Glomerular endothelial cell (primary cell): ENCODE results near the gene VCAN. TPM values are rescaled to one million over a fixed set of nuclear protein-coding genes. Genes with fewer than 3 reads are reported as not detected.

Experiments used
- DNase-seq: peaks from one replicate; pipeline ENCODE4 v3.0.0-alpha.2; 2011; ENCODE audit warnings: low read depth, low spot score; ENCODE audit errors: extremely low read depth
- total RNA-seq: library from RNA; depleted of rRNA; stranded (reverse); fragments of >200 nt; gene quantifications from 2 replicates; pipeline ENCODE4 v1.2.3, GENCODE V29; 2015

Gene VCAN
- total RNA-seq, 1 donor from 2014 or later = 70.5 TPM

DNA sequence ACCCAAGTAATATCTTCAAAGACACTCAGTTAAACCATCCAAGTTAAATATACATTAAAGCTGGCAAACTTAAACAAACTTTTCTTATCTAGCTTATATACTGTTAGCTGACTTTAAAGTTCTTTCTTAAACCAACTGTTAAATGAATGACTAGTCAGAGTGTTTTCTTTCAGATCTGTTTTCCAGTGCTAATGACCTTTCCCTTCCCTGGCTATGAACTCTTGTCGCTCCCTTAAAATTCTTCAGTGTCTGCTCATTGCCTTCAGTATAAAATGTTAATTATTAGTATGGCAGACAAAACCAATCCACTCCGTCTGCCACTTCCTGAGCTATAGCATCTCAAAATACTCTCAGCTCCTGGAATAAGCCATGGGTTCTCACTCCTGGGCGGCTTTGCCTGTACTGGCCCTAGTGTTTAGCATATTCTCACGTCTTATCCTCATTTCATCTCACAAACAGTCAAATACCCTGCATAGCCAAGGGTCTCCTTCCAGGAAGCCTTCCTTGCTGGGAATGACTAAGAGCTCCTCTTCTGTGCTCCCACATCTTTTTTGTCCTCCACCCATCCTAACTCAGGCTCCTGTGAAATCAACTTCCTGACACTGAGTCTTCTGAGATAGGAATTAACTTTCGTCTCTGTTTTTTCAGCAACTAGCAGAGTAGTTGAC is 87.7 kb downstream of the VCAN start:
- no peak for DNase-seq

DNA sequence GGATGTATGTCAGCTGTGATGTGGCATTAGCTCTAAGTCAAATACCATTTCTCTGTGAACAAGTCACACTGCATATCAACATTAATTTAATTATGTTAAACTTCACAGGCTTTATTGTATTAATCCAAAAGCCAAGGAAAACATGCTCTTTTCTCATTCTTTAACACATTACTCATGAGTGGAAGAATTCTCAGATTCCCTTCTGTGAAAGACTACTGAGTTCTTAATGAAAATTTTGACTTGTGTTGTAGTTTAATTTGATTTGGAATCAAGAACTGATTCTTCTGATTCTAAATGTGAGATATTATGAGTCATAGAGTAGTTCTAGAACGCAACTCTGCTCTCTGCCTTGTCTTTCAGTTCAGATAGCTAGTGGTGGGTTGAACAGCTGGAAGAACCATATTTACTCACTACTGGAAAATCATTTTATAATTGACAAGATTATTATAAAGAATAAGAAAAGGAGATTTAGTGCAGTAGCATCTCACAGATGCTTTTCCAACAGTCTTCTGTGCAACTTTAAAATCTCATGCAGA is 90.6 kb downstream of the VCAN start:
- no peak for DNase-seq

DNA sequence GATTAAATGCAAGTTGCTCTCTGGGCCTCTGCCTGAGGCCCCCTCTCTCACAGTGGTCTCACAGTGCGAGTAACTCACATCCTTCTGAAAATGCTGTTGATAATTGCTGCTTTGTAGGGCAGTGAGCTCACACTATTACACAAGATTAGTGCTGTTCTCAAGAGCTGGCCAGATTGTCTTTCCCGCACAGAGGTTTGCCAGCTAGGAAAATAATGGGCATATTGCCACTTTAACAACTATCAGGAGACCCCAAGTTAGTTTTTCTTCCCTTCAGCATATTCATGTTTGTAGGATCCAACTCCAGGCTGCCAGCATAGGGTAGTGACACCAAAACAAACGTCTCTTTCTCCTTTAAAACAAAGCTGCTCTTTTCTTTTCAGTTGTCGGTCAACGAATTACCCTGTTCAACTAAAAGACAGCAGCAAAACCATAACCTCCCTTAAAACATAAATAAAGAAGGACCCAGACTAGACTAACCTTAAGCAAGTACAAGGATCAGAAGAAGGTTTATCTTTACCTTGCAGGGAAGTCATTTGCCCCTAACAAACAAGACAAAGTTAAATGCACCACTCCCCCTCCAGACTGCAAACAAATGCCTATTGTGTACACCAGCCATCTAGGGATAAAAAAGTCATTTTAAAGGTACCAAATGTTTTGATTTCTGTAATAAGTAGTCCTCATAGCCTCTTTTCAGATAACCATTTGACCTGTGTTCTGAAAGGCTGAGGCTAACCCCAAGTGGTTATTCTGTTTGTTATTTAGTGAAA is 91.4 kb downstream of the VCAN start:
- no peak for DNase-seq

DNA sequence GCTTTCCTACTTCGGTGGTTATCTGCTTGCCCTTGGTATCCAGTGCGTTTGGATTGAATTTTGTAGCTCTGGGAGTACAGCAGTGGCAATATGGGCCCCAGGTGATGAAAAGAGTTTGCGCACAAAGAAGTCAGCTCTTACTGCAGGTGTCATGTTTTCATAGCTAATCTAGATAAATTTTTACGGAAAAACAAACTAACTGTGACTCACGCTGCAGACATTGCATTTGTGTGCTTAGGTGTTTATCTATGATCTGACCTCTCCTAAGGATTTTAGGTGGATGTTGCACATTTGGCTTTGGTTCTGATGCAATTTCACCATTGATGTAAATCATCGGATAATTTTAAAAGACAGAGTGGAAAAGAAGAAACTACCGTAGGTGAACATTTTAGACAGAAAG is 92.1 kb downstream of the VCAN start:
- DNase-seq = no peak

DNA sequence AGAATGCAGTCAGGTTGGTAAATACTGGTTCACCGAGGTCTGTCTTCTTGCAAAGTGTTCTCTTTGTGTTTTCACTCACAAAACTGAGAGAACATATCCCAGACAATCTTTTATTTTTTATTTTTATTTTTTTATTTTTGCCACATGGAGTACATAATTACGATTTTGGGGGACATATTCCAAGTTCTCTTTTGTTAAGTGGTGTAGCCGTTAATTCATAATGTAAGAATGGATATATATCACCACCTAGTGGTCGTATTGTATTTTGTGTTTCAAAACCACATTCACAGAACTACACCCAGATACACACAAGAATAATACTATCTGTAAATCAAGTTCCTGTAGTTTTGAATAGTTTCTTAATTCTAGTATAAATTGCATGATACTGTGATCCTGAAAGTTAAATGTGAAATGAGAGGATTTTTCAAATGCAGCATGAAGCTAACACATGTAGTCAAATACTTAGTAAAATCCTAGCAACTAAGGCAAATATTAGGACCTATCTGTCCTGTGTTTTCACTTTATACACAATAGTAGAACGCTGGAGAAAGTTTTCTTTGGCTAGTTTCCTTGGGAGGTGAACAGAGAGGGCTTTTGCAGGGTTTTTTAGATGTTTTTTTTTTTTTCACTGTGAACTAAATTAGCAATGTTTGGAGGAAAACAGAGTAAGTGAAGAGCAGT is 92.7 kb downstream of the VCAN start:
- DNase-seq = no peak

DNA sequence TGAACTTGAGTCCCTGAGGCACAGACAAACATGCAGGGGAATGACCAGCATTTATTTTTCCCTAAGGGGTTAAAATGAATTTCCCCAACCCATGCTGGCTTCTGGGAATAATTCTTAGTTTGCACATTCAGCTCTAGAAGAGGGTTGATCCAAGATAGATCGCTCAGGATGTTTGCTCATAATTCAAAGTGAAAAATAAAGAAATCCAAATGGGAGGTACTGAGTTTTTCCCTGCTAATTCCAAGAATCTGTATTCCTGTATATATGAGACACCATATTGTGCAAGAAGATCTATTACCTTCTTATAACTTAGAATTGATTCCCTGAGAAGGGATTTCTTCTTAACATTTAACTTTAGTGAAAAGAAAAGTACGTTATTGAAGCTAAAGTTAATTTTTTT is 96.2 kb downstream of the VCAN start:
- no peak for DNase-seq

DNA sequence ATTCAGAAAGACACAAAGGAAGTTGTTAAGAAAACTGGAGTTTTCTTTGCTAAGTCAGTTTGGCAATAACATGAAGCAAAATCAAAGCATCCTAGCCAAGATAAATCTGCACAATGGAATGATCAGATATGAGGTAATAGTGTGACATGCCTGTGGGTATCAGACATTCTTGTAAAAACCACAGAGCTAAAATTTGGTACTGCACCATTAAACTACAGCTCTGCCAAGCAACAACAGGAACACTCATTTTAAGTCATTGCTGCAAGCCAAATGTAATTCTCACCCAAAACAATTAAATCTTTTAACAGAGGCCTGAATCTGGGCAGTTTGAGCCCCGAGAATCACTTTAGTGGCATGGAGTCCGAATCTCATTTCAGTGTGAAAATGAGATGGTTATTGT is 96.6 kb downstream of the VCAN start:
- no peak for DNase-seq

DNA sequence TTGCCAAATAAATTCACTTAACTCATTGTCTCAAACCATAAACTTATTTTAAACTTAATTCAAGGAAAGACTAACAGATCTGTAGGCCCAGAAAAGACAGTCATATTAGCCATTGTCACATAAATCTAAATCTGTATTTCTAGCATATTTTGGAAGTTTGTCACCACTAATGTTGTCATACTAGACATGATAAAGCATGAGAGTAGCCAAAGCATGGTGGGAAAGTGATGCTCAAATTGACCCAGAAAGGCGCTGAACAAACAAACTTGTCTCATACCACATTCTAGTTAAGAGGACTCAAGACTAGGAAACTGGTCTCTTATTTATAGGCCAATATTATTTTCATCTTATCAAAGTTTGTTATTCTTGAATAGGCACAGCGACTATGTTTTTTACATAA is 99.4 kb downstream of the VCAN start:
- no peak for DNase-seq

DNA sequence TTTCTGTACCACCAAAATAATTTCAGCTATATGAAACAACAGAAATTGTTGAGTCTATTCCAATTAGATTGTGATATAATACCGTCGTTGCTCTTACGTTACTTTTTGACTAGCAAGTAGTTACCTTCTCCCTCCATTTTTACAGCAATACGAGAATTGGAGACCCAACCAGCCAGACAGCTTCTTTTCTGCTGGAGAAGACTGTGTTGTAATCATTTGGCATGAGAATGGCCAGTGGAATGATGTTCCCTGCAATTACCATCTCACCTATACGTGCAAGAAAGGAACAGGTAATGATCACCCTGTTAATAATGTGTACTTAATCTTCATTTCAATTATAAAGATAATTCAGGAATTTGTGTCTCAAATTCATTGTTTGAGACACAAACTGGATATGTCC is 100.7 kb downstream of the VCAN start:
- DNase-seq = no peak

DNA sequence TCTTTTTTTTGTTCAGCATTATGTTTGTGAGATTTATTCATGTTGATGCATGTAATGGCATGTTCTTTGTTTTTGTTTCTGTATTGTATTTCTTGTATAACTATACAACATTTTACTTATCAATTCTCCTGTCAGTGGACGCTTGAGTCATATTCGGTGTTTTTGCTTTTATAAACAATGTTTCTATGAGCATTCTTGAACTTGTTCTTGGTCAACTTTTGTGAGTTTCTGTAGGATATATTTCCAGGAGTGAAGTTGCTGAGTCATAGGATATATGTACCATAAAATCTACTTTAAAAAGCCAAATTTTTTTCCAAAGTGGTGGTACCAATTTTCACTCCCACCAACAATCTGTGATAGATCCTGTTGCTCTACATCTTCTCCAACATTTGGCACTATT is 104.8 kb downstream of the VCAN start:
- DNase-seq = no peak

DNA sequence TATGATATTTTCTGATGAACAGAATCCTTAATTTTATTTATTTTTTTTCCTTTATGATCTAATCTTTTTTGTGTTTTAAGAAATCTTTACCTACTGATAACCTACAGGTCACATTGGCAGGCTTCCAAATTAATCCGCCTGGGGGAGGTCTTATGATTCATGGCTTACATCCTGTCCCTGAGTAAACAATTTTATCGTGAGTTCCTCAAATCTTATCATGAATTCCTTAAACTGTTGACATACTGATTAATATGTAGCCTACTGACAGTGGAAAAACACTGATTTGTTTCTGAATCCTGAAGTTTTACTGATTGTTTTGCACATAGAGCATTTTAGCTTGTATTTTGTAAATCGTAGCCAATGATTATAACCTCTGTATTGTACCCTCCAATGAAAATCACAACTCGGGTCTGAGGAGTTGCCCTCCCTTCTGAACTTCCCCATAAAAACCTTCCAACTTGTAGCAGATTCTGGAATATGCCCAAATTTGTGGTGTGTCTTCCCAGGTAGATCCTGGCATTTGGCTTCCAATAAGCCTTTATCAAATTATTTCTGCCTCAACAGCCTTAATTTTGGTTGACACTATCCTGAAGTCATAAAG is 105.6 kb downstream of the VCAN start:
- peak; percentile 95 for DNase-seq

DNA sequence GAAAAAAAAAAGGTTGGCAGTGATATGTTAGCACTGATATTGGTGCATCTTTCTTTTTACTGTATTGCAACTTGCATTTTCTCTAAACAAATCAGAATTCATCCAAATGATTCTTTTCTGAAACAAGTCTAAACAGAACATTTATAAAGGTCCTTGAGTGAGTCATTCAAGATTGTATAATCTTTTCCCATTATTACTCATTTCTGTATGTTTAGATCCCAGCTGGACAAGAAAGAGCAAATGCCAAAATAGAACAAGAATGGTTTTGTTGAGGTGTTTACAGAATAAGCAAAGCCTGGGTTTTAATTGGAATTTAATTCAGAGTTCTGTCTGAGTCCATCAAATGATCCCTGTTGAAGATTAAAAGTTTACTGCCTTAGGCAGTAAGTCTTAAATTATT is 112.3 kb downstream of the VCAN start:
- no peak for DNase-seq

DNA sequence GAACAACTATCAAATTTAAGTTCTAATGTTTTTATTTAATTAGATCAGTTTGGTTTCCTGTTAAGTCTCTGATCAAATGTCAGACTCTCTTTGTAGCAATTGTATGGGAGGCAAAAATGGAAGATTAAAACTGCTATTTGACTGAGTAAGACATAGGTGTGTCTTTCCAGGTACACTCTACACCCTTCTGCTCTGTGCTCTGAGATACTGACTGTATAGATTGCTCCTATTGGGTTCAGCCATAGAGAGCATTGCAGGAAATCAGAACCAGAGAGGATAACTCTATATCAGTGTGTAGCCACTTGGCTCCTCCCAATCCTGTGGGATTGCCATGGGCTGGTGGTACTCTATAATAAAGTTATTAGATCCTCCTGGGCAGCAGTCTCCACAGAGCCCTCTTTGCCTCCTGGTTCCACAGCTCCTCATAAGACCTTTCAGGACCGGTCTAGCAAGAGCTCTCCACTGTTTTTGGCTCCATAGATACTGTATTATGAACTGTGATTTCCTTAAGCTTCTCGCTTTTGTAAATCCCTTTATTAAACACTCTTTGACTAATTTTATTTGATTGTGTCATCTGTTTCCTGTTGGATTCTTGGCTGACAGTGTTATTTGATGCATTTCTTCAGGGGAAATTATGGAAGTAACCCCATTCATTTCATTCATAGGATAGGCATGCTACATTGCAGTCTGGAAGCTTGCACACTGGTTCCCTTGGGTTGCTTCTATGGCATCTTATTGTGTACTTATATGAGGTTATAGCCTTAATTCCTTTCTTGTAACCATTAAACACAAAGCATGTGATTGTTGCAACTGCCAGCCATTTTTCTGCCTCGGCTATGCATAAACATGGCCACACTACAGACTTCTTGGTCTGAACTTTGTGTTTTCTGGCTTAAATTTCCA is 115.6 kb downstream of the VCAN start:
- no peak for DNase-seq

DNA sequence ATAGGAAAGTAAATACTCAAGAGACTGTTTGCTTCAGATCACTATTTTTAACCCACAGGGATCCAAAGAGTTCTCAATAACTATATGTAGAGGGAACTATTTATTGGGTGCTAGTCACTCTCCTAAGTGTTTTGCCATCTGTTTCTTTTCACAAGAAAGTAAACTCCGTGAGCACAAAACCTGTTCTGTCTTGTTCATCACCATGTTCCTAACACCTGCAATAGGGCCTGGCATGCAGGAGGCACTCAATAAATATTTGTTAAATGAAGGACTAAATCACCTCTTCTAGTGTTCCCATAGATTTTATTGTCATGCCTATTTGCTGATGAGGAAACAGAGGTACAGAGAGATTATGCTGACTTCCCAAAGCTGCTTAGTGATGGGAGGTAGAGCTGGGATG is 118.2 kb downstream of the VCAN start:
- no peak for DNase-seq

DNA sequence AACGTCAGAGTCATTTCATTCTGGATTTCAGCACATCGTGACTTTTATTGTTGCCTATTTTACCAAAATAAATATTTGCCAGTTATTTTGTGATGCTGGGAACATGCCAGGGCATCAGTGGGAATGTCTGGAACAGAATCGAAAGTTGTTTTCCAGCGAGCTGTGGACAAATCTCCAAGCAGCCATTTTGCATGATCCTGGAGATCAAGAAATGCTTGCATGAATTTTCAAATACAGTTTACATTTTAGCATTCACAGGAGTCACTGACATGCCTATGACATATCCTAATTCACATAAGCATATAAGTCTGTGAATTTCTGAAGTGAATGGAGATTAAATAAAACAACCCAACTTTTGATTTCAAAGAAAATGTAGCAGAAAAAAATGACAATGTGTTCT is 119.4 kb downstream of the VCAN start:
- DNase-seq = no peak

DNA sequence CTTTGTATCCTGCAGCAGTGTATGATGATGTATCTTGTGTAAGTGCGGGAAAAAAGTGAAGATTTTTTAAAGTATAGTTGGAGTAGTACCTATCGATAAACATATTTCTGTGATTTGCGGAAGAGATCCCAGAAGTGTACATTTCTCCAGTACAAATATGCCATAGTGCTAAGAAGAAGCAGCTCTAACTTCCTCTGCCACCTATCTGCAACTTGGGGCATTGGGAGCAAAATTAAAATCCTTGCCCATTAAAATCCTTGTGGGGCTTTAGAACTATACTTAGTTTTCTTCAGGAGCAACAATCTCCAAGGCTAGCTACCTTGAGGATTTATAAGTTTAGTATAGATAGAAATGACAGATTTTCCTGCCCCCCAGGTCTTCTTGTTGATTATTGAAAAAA is 123.7 kb downstream of the VCAN start:
- no peak for DNase-seq

DNA sequence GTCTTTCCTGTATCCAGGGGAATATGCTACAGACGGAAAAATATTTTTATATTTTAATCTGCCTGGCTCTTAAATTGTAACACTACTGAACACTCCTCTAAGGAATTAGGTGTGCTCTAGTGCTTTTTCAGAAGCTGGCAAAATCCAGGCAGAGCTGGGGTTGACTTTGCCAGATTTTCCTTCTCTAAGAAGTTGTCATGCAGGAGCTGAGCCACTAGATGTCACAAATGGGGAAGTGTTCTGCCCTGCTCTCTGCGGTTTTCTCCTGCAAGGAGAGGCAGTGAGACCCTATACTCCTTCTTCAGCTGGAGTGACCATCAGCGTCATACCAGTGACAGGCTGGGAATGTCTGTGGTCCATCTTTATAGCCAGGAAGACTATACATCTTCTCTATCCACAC is 136.6 kb downstream of the VCAN start:
- DNase-seq = no peak

DNA sequence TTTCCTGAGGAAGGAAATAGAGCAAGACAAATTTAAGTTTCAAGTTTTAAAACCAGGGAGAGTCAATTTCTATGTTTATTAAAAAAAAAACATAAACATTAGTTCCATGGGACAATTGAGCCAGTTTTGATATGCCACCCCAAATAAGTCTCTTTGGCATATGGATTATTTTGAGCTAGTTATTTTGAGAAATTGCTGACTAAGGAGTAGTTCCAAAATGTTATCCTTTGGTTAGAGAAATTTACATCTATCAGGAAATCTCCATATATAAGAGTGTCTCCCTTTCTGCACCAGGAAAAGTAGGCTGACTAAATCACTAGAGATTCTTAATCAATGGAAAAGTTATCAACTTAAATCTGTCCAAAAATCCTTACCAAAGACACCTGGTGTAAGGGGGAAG is 143.3 kb downstream of the VCAN start:
- no peak for DNase-seq

DNA sequence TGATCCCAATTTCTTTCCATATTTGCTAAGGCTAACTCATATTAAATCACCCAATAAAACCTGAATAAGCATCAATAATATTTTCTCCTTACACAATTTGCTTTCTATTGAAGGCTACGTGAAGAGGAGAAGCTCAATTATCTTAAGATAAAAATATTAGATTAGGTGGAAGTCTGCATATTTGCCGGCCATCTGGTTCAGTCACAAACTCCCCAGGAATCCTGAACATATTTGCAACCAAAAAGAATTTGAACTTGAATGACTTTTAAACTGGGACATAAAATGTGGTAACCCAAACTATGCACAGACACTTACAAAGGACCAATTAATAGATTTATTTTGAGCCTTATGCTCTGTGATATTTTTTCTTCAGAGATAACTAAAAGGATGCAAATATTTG is 156.8 kb downstream of the VCAN start:
- no peak for DNase-seq
